ENCODE data around the gene PPM1K. TPM values are rescaled to one million over a fixed set of nuclear protein-coding genes. Genes with fewer than 3 reads are reported as not detected.

The PPM1K gene
- total RNA-seq, 2 experiments from 2014 or later, result 65.7 to 87.7 TPM

DNA sequence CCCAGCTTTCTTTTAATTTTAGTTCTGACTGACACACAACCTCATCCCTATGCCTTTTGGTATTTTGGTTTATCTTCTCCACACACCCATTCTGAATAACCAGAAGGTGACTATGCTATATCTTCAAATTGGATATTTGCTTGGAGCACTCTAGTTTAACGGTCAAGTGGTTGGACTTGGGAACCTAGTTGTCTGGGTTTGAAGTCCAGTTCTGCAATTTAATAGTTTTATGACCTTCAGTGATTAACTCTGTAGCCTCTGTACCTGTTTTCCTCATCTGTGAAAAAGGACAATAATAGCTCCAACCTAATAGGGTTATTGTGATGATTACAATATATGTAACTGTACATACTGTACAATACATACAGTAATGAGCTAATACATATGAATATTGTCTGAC, 20.0 kb downstream of the PPM1K start:
- peaks cover 99% of the 10 kb centered on the region for H3K36me3 ChIP-seq (ENCODE audit: insufficient read depth, low read length)
- BruUV-seq (replicated peaks), result no TSS peak
- no peaks in the 10 kb centered on the region for H3K4me1 ChIP-seq (ENCODE audit: insufficient read depth, low read length, poor library complexity, severe bottlenecking)
- H3K9me3 ChIP-seq (ENCODE audit: low read length), result no peaks in the 10 kb centered on the region
- CTCF ChIA-PET (ENCODE audit: unreplicated experiment), result no interaction called here
- no peak overlapping the region for H3K27ac ChIP-seq (ENCODE audit: low read depth, low read length, poor library complexity, severe bottlenecking)
- TF ChIP-seq EZH2phosphoT487 (IDR thresholded peaks at IDR 0.05; ENCODE audit: borderline replicate concordance, low read depth, low read length), result no peak
- TF ChIP-seq, protein P1, sequence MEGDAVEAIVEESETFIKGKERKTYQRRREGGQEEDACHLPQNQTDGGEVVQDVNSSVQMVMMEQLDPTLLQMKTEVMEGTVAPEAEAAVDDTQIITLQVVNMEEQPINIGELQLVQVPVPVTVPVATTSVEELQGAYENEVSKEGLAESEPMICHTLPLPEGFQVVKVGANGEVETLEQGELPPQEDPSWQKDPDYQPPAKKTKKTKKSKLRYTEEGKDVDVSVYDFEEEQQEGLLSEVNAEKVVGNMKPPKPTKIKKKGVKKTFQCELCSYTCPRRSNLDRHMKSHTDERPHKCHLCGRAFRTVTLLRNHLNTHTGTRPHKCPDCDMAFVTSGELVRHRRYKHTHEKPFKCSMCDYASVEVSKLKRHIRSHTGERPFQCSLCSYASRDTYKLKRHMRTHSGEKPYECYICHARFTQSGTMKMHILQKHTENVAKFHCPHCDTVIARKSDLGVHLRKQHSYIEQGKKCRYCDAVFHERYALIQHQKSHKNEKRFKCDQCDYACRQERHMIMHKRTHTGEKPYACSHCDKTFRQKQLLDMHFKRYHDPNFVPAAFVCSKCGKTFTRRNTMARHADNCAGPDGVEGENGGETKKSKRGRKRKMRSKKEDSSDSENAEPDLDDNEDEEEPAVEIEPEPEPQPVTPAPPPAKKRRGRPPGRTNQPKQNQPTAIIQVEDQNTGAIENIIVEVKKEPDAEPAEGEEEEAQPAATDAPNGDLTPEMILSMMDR (conservative IDR thresholded peaks at IDR 0.05; ENCODE audit: low read length), result no peak
- no peak overlapping the region for H2AFZ ChIP-seq (ENCODE audit: low read length)
- DNase-seq (ENCODE audit: low spot score), result no peak
- H3K4me3 ChIP-seq (ENCODE audit: low read depth, low read length, poor library complexity, severe bottlenecking), result no peak overlapping the region
- H3K4me2 ChIP-seq (ENCODE audit: low read length), result no peak overlapping the region
- POLR2A ChIA-PET, result interaction anchor here (0.5 to 3.6 kb wide), 9 partner anchors 8 to 1223 kb away, joined by 3 to 14 read pairs (median 4); partner anchors contain the start of gene PPM1K
- intact Hi-C loops (cut with micrococcal nuclease; ENCODE audit: unreplicated experiment), result no loop called here
- H3K9me2 ChIP-seq (ENCODE audit: insufficient read depth, low read length), result no peaks in the 10 kb centered on the region
- H4K20me1 ChIP-seq (ENCODE audit: insufficient read depth, low read length), result no peaks in the 10 kb centered on the region
- peaks cover 1% of the 10 kb centered on the region; the same call in 1 of the 2 replicates for H3K79me2 ChIP-seq (ENCODE audit: insufficient read depth, low read depth, low read length)

- DNase-seq (ENCODE audit: low spot score), result no peak
- TF ChIP-seq, protein P1 (conservative IDR thresholded peaks at IDR 0.05; ENCODE audit: low read length), result no peak
- no peak for TF ChIP-seq EZH2phosphoT487 (IDR thresholded peaks at IDR 0.05; ENCODE audit: borderline replicate concordance, low read depth, low read length)
- intact Hi-C loops (cut with micrococcal nuclease; ENCODE audit: unreplicated experiment), result no loop called here
- no peak overlapping the region for H2AFZ ChIP-seq (ENCODE audit: low read length)
- no peaks in the 10 kb centered on the region for H3K9me2 ChIP-seq (ENCODE audit: insufficient read depth, low read length)
- H3K4me2 ChIP-seq (ENCODE audit: low read length), result no peak overlapping the region
- H3K79me2 ChIP-seq (ENCODE audit: insufficient read depth, low read depth, low read length), result no peaks in the 10 kb centered on the region
- H3K4me1 ChIP-seq (ENCODE audit: insufficient read depth, low read length, poor library complexity, severe bottlenecking), result no peaks in the 10 kb centered on the region
- ChIA-PET CTCF (ENCODE audit: unreplicated experiment) (no interaction called here), POLR2A (no interaction called here)
- no peak overlapping the region for H3K4me3 ChIP-seq (ENCODE audit: low read depth, low read length, poor library complexity, severe bottlenecking)
- H4K20me1 ChIP-seq (ENCODE audit: insufficient read depth, low read length), result no peaks in the 10 kb centered on the region
- peaks cover 48% of the 10 kb centered on the region for H3K36me3 ChIP-seq (ENCODE audit: insufficient read depth, low read length)
- H3K9me3 ChIP-seq (ENCODE audit: low read length), result no peaks in the 10 kb centered on the region
- no peak overlapping the region for H3K27ac ChIP-seq (ENCODE audit: low read depth, low read length, poor library complexity, severe bottlenecking)
- BruUV-seq (replicated peaks), result no TSS peak
Measured at GRCh38 chr4:88257726-88258125, 26.6 kb downstream of the PPM1K start.

DNA sequence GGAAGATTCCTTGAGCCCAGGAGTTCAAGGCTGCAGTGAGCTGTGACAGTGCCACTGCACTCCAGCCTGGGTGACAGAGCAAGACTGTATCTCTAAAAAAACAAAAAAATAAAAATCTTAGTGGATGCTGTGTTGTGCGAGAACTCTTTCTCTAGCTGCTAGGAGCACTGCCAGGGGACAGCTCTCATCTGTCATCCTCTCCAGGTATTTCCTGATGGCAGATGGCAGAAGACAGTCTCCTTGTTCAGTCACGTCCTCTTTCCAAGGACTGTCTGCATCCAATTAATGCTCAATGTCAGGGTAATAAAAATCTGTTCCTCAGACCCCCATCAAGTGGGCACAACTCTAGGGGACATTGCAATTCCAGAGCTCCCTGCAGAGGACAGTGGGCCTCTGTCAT, 29.2 kb downstream of the PPM1K start:
- CTCF ChIA-PET (ENCODE audit: unreplicated experiment), result no interaction called here
- no peak for DNase-seq (ENCODE audit: low spot score)
- Histone ChIP-seq H4K20me1 (ENCODE audit: insufficient read depth, low read length) (no peaks in the 10 kb centered on the region), H3K9me2 (ENCODE audit: insufficient read depth, low read length) (no peaks in the 10 kb centered on the region), H3K27ac (ENCODE audit: low read depth, low read length, poor library complexity, severe bottlenecking) (no peak overlapping the region), H2AFZ (ENCODE audit: low read length) (no peak overlapping the region), H3K79me2 (ENCODE audit: insufficient read depth, low read depth, low read length) (no peaks in the 10 kb centered on the region), H3K4me2 (ENCODE audit: low read length) (no peak overlapping the region), H3K36me3 (ENCODE audit: insufficient read depth, low read length) (peaks cover 23% of the 10 kb centered on the region), H3K4me1 (ENCODE audit: insufficient read depth, low read length, poor library complexity, severe bottlenecking) (no peaks in the 10 kb centered on the region), H3K4me3 (ENCODE audit: low read depth, low read length, poor library complexity, severe bottlenecking) (no peak overlapping the region), H3K9me3 (ENCODE audit: low read length) (no peaks in the 10 kb centered on the region)
- intact Hi-C loops (cut with micrococcal nuclease; ENCODE audit: unreplicated experiment), result no loop called here
- POLR2A ChIA-PET, result interaction anchor here (0.6 to 1.2 kb wide), 3 partner anchors 23 to 38 kb away, joined by 3 to 8 read pairs (median 5); no protein-coding TSS in a partner anchor
- no peak for TF ChIP-seq EZH2phosphoT487 (IDR thresholded peaks at IDR 0.05; ENCODE audit: borderline replicate concordance, low read depth, low read length)
- no TSS peak for BruUV-seq (replicated peaks)
